HS-27A (cell line): Measurements from ENCODE around the gene AMDHD2.

Source experiments
- DNase-seq: peaks from one replicate; pipeline ENCODE4 v3.0.0-alpha.2; 2012; ENCODE audit warnings: low read depth, missing footprints

Gene AMDHD2

DNA sequence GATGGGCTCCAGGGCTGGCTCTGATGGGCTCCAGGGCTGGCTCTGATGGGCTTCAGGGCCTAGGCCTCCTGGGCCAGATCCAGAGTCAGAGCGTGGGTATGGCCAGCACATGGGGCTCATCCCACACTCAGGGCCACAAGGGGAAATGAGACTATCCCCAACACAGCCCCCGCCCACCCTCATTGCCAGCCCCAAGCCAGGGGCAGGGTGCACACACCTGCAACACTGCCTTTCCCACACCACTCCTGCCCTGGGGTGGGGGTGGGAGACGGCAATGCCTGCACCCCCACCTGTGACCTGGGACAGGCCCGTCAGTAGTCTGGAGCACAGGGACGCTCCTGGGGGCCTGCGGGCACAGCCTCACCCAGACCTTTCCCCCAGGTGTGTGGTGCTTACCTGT is 20.7 kb upstream of the AMDHD2 start:
- no peak for DNase-seq

DNA sequence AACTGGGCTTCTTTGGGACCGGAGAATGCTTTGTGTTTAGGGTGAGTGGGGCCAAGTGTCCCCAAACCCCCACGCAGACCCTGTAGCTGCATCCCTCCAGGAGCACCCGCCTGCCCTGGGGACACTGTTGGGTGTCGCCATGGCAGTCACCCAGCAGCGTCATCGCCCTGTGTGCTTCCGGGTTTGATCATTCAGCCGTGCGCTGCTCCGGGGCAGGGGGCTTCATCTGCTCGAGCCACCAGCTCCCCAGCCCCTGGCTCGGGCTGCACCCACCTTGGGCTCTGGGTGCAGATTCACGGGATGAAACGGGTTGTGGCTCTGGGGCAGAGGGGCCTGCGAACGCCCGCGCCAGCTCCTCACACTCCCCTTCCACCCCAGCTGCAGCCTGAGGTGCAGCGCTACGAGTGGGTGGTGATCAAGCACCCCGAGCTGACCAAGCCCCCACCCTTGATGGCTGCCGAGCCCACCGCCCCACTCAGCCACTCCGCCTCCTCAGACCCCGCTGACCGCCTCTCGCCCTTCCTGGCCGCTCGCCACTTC is 20.2 kb upstream of the AMDHD2 start:
- no peak for DNase-seq

DNA sequence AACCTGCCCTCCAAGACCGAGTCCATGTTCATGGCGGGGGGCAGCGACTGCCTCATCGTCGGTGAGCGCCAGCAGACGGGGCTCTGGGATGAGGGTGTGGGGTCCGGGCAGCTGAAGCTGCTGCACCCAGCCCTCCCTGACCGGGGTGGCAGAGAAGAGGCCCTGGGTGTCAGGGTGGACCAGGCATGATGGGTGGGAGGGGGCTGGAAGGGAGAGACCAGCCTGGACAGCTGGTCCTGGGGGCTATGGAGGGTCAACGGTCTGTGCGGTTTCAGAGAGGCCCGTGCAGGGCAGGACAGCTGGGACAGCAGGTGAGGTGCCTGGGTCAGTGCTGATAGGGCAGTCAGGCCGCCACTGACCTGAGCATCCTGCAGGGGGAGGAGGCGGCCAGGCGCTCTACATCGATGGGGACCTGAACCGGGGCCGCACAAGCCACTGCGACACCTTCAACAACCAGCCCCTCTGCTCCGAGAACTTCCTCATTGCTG is 19.7 kb upstream of the AMDHD2 start:
- no peak for DNase-seq

DNA sequence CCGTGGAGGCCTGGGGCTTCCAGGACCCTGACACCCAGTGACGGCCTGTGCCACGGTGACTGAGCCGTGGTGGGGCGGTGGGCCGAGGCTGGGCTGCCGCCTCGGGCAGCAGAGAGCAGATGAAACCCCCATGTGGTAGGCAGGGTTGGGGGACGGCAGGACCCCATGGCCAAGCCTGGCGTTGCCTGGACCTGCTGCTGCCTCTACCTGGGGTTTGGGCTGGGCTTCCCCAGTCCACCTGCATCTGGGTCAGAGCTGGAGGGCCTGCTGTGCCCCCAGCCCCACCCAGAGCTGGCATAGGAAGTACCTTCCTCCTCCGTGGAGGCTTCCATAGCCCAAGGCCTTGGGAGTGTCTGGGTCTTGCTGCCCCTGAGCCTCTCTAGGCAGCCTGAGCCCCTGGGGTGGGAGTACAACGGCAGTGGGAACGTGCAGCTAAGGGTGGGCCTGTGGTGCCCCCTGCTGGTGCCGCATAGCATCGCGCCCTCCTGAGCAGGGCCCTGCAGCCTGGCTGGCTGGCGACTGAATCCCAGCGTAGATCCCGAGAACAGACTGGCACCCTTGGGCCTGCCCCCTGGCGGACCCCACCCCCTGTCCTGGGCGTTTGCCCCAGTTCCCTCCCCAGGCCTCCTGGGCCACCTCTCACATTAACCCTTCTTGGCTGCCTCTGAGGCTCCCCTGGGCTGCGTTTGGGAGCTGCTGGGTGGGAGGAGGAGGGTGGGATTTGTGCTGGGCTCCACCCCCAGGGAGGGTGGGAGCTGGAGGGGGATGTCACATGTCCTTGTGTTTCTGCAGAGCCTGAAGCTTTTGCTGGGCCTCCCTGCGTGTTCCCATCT is 19.0 kb upstream of the AMDHD2 start:
- peak; percentile 19 for DNase-seq

DNA sequence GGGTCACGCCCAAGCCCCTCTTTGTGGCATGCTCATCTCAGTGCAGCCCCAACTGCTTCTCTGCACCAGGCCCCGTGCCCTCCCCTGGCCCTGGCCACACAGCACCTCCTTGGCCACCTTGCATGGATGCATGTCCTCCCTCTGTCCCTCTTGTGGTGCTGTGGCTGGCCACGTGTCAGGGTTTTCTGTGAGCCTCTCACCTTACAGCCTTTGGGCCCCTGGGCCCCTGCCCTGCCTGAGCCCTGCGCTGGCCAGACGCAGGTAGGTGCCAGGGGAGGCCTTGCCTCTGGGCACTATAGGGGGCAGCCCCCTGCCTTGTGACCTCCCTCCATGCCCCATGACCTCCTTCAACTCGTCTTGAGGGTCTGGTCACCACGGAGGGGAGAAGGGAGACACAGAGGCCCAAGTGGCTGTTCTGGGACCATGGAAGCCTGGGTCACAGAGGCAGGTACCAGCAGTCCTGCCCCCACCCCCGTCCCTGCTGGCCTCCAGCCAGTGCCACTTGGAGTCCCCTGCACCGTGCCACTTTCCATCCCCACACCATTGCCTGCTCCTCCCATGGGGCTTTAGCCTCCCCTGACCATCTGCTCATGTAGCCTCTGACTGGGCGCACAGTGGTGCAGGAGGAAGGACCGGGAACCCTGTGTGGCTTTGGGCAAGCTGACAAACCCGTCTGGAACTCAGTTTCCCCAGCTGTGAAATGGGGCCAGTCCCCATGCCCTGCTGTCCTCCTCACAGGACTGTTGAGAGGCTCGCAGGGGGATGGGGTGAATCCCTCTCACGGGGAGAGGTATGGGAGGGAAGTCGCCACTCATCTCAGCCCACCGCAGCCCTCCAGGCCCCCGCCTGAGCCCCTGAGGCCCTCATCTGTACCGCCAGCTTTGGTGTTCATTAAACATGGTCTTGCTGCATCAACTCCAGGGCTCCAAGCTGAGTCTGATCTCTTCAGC is 17.9 kb upstream of the AMDHD2 start:
- DNase-seq = no peak

DNA sequence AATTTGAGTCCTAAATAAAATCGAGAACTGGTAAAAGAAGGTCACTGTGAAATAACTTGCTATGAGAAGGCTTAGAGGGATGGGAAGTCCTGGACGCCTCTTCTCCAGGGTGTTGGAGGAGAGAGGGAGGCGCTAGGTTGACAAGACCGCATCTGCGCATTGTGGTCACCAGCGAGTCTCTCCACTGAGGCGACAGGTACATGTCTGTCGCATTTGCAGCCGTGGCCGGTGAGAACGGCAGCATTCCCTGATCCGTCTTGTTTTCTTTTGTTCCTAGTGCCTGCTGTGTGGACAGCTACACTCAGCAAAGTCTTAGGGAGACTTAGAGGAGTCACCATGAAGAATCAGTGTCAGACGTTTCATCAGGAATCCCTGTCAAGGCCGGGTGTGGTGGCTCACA is 14.5 kb upstream of the AMDHD2 start:
- no peak for DNase-seq

DNA sequence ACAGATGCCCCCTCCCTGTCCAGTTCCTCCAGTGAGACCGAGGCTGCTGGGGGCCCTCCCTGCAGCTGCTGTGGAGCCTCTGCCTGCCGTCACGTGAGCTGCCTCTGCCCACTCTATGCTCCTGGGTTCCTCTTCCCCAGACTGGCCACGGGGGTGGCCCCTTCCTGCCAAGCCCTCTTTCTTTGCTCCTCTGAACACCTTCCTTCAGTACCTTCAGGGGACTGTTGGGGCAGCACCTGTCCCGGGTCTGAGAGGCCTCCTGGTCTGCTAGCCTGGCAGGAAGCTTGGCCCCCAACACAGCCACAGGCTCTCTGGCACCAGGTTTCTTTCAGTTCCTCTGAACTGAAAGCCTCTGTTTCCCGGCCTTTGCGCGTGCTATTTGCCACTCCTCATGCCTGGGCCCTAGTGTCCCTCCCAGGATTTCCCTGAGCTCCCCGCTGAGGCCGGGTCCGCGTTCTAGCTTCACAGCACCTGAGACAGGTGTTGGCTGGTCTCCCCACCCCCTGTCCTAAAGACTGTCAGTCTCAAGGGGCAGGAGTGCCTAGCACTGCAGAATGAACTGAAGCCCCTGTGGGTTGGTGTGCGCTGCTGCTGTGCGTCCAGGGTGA is 13.0 kb upstream of the AMDHD2 start:
- DNase-seq = no peak

DNA sequence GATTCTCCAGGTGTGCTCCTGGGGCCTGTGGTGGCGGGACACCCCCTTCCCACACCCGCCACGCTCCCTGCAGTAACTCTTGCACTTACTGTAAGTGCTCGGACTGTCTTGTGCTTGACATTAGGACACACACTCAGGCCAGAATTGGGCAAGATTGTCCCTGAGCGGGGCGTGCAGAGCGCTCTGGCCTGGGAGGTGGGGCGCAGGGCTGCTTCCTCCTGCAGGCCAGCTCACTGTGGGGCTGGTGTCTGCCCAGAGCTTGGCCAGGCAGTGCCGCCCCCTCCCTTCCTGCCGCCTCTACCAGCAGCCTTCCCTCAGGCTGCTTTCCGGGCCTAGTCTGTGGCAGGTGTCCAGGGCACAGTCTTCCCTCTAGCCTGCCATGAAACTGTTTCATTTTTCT is 12.5 kb upstream of the AMDHD2 start:
- DNase-seq = no peak

DNA sequence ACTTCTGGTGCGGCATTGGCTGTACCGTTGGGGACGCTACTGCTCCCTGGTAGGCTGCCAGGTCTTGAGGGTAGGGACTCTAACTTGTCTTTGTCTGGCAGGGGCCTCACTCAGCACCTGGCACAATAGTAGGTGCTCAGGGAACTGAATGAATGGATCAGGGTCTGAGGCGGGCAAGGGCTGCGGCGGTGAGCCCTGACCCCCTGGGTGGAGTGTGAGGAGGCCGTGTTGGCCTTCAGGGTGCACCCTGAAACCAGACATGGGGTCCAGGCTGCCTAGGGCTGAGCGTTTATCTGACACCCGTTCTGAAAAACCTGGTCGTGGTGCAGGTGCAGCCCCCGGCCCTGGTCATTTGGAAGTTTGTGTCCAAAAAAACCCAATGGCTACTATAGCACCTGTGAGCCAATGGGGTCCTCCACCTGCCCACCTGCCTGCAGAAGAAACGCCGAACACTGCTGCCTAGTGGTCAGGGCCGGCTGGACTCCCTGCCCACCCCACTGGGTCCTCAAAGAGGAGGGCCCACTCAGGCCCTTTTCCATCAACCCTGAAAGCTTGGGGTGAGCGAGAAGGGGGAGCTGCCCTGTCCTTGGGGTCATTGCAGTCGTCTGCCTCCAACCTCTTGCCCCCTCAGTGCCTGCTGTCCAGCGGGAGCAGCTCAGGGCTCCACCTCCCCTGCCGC is 11.3 kb upstream of the AMDHD2 start:
- DNase-seq = no peak

DNA sequence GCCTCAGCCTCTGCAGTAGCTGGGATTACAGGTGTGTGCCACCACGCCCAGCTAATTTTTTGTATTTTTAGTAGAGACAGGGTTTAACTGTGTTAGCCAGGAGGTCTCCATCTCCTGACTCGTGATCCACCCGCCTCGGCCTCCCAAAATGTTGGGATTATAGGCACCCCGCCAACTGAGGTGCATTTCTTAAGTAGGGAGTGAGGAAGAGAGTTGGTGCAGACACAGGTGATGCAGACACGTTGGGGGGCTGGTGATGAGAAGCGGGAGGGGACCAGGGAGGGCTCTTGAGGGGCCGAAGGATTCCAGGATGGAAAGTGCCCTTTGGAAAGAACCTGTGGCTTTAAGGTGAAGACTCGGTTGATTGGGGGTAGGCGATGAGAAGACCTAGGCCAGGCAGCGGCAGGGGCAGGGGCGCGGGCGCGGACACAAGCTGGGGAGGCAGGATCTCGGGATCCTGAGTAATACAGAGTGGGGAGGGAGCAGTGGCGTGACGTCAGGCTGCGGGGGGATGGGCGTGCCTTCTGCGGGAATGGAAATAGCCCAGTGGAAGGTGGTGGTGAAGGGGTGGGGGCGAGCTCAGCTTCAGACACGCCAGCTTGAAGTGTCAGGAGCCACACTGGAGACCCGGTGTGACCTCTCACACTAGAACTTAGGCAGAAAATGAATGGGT is 8.9 kb upstream of the AMDHD2 start:
- DNase-seq = no peak

DNA sequence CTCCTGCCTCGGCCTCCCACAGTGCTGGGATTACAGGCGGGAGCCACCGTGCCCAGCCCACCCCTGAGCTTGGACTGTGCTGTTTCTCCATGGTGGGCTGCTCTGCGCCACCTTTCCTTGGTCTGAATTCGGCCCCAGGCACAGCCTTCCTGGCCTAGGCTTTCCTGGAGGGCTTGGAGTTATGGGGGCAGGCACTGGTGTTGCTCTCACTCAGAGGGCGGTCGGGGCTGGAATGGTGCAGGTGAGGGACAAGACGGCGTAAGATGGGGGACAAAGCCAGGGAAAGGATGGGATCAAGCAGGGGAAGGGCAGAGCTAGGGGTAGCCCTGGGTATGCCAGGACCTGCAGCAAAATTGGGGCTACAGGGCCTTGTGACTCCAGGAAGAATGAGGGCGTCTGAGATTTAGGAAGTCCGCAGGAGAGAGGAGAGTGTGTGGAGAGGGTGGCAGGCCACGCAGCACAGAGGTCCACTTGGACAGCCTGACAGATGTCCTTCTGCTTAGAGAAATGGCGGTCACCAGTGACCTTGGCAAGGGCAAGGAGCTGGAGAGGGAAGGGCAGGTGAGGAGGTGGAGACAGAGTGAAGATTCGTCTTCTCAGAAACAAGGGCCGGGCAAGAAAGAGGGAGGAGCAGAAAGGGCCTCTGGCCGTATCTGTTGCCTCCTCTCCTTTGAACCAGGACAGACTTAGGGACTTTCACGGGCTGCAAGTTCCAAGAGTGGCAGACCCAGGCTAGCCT is 8.0 kb upstream of the AMDHD2 start:
- DNase-seq = no peak

DNA sequence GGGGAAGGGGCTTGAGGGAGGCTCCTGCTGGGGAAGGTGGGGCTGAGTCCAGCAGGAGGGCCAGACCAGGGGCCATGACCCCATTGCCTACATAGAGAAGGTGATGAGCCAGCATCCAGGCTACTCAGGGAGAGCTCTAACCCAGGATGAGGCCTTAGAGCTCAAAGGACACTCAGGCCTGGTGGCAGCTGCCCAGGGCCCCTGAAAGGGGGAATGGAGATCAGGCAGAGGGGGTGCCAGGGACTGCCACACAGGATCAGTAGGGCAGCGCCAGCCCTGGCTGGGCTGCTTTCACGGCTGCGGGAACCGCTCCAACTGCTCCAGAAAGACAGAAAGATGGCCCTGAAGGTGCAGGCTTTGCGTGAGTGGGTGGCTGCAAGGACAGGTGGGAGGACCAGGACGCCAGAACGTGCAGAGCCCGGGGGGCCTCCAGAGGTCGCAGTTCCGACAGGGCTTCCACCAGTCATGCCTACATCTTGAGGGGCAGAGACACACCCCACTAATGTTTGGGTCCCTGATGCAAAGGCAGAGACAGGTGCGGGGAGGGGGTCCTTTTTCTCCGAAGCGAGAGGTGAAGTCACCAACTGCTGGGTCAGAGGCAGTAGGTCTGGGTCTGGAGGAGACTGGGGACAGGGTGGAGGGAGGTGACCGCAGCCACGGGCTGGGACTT is 7.3 kb upstream of the AMDHD2 start:
- DNase-seq = no peak

DNA sequence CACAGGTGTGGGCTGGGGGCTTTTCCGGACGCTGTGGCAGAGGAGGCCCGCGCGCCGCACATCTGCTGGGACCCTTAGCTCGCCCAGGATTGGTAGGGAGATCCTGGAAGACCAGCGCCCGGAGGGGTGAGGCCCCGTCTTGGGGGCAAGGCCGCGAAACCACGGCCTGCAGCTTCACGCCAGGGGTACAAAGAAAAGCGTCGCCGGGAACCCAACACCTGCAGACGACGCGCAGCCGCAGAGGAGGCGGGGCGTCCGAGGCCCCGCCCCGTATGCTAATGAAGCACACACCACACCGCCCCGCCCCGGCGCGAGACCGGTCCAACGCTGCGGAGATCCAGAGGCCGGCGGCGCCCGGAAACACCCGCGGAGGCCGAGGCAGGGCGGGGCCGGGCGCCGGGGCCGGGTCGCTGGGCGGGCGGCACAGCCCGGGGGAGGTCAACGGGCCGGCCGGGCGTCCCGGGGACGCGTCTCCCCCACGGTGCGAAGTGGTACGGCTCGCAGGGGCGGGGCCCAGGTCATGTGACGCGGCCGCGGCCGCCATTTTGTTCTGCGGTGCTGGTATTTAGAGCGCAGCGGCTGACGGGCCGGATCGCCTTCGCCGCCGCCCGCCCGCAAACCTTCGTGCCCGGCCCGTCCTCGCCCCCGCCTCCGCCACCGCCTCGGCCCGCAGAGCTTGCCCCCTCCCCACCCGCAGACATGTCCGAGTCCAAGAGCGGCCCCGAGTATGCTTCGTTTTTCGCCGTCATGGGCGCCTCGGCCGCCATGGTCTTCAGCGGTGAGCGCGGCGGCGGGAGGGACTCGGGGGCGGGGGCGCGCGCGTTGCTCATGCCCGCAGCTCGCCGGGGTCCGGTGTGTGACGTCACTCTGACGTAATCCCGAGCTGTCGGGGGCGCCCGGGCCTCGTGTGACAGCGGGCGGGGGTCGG is 6.5 kb upstream of the AMDHD2 start, which contains the start of gene ATP6V0C:
TSS of gene ATP6V0C (plus strand) at position 548 of the 928 bp plus-strand sequence. CDS start at position 700, 152 bp downstream.
- peak; percentile 54 for DNase-seq

DNA sequence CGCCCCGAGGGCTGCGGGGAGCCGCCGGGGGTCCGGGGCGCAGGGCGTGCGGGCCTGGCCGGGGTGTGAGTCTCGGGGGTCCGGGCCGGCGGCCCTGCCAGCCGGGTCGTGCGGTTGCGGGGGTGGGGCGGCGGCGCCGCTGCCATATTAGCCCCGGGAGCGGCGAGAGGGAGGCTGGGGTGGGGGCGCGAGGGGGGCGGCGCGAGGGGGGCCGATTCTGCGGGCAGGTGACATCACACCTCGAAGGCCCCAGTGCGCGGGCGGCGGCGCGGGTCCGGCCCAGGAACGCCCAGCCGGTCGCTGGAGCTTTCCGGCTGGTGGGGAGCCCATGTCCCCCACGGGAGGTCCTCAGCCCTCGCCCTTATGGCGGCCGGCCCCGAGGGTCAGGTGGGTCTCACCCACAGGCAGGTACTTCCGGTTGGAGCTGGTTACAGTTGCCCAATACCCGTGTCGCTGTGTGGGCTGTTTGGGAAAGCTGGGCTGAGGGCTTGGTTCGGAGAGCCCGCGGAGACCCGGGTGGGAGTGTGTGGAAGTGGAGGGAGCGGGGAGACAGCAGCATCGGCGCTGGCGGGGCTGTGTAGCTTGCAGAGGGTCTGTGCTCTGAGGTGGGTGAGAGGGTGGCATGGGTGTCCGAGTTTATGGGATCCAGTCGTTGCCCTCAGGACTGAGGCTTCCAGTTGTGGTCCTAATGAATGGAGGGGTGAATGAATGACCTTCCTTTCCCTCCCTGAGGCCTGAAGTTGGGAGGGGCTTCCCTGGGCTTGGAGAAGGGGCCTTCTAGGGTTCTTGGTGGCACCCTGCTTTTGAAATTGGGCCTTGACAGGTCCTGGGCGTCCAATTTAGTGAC is 5.6 kb upstream of the AMDHD2 start:
- DNase-seq = no peak

DNA sequence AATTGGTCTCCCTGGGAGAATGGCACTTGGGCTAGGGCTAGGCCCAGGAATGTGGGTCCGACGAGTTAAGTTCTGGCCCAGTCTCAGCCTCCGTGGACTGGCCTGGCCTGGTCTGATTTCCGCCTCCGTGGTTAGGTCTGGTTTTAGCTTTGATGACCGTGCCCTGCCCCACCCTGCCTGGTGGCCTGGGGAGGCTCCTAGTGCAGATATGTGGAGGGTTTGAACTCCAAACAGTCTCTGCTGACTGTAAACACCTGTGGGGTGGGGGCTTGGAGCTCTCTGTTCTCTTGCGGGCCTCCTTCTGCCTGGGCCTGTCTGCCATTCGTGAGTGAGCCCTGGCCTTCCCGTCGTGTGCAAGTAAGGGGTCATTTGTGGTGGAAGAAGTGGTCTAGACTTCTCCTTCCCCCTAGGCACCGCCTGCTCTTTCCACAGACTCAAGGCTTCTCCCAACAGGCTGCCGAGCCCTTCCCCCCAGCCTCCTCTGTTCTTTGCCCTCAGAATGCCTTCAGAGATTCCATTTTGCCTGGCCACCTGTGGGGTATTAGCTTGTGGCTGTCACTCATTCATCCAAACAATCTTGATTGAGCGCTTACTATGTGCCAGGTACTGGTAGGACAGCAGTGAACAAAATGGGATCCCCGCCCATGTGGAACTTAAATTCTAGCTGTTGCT is 4.9 kb upstream of the AMDHD2 start:
- DNase-seq = no peak

DNA sequence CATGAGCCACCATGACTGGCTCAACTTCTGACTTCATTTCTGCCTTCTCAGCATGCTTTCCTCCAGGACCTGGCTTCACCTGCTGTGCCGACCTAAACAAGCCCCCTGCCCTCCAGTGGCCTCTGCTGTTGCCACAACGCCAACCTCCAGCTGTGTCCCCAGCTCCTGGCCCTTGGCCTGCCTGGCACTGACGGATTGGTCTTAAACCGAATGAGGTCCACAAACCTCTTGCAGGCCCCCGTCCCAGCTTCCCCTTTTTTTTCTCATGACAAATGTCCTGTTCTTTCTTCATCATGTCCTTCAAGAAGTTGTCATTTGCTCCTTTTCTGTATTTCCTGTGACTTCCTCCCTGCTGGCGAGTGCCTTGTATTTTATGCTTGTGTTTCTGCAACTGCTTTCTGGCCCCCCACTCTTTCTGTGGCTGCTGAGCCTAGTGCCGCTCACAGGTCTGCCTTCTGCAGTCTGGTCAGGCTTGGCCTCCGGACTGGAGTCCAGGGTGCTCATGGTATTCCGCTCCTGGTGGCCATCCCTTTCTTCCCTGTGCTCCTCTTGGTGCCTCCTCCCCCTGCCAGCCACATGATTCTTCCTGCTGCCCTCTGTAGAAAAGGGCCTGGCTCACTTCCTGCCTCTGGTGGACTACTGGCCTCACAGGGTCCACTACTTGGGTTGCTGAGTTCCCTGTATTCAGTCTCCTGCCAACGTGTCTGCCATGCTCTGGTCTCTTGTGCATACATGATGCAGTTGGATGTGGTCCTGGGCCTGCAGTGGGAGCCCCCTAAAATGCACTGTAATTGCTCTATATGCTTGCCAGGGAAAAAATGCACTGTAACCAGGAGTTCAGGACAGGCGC is 3.6 kb upstream of the AMDHD2 start:
- DNase-seq = no peak
